Muscle layer of duodenum (tissue), 2 donors: ENCODE results near the gene KRTAP10-9.
"Not testable (repeated sequence)": the region's sequence is repeated elsewhere in the genome, so short reads cannot be mapped to it uniquely, and the experiment has no call there.

Source experiments
- H3K27ac ChIP-seq: one replicate; pipeline ENCODE4 v1.7.0; 2013; ENCODE audit warnings: mild to moderate bottlenecking, low read length
- H3K27me3 ChIP-seq: one replicate; pipeline ENCODE4 v1.7.0; 2013; ENCODE audit warnings: low read depth, mild to moderate bottlenecking, control low read depth, low read length
- H3K36me3 ChIP-seq, 2 donors: one replicate each; pipeline ENCODE4 v1.7.0; 2013; ENCODE audit warnings: low read length in 2 of 2, control low read depth in 1 of 2, mild to moderate bottlenecking in 1 of 2; ENCODE audit not compliant: insufficient read depth in 2 of 2, control insufficient read depth in 1 of 2
- H3K4me1 ChIP-seq, 2 donors: one replicate each; pipeline ENCODE4 v1.7.0; 2013; ENCODE audit warnings: low read length in 2 of 2, mild to moderate bottlenecking in 2 of 2, control low read depth in 1 of 2, moderate library complexity in 1 of 2; ENCODE audit not compliant: insufficient read depth in 2 of 2, control insufficient read depth in 1 of 2
- H3K4me3 ChIP-seq, 2 donors: one replicate each; pipeline ENCODE4 v1.7.0; 2013; ENCODE audit warnings: low read length in 2 of 2, low read depth in 1 of 2, mild to moderate bottlenecking in 1 of 2
- H3K9me3 ChIP-seq, 2 donors: one replicate each; pipeline ENCODE4 v1.7.0; 2013; ENCODE audit warnings: low read length in 2 of 2, control low read depth in 1 of 2, mild to moderate bottlenecking in 1 of 2; ENCODE audit not compliant: control insufficient read depth in 1 of 2
- donor health status: healthy.

Gene KRTAP10-9

DNA sequence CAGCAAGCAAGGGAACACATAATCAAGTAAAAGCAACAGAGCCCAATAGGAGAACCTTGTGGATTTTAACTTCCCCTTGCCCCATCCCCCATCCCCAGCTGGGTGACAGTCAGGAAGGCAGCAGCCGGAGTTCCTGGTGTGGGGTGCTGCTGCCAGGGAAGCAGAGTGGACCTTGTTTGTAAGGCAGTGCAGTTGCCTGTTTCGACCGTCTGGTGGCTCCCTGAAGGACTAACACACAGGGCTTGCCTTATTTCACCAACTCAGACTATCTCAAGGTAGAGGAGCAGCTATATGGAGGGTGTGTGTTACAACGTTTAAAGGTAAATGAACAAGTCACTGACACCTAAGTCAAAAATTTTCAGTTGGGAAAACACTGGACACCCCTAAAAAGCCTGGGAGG lies 8.4 kb upstream of the KRTAP10-9 start:
- no peak overlapping the region for H3K4me3 ChIP-seq
- H3K4me1 ChIP-seq: no peaks in the 10 kb centered on the region
- peaks cover 0 to 18% of the 10 kb centered on the region in 2 donors for H3K9me3 ChIP-seq
- H3K36me3 ChIP-seq: no peaks in the 10 kb centered on the region
- no peak overlapping the region for H3K27ac ChIP-seq
- H3K27me3 ChIP-seq: no peaks in the 10 kb centered on the region

DNA sequence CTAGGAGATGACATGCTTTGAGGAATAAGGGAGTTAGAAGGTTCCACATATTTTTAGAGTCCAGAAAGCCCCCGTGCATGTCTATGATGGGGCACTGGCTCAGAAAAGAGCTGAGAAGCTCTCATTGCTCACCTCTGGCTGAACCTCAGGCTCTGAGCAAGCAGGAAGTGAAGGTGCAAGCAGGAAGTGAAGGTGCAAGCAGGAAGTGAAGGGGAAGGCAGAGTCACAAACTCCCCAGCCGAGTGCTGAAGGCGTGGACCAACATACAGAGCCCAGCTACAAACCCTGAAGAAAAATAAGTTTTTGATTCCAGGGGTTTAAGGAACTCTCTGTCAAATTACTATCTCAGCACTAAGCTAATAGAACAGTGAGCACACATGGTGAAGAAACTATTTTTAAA lies 8.0 kb upstream of the KRTAP10-9 start:
- Histone ChIP-seq H3K4me1 (no peaks in the 10 kb centered on the region), H3K27ac (no peak overlapping the region), H3K4me3 (no peak overlapping the region), H3K27me3 (no peaks in the 10 kb centered on the region), H3K36me3 (no peaks in the 10 kb centered on the region), H3K9me3 (peaks cover 3 to 21% of the 10 kb centered on the region in 2 donors)

DNA sequence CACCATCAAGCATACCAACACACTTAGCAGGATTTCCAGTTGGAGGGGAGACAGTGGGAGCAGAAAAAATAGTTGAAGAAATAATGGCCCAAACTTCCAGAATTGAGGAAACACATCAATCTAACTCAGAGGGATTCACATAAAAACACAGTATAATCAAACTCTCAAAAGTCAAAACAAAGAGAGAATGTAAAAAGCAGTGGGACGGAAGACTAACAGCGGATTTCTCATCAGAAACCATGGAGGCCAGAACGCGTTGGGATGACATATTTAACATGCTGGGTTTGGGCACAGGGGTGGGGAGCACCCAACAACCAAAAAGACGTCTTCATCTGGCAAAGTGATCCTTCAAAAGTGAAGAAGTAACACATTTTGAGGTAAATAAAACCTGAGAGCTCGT lies 7.0 kb upstream of the KRTAP10-9 start:
- Histone ChIP-seq H3K27me3 (no peaks in the 10 kb centered on the region), H3K9me3 (peaks cover 10 to 31% of the 10 kb centered on the region in 2 donors), H3K36me3 (no peaks in the 10 kb centered on the region), H3K4me1 (no peaks in the 10 kb centered on the region), H3K27ac (no peak overlapping the region), H3K4me3 (no peak overlapping the region)

DNA sequence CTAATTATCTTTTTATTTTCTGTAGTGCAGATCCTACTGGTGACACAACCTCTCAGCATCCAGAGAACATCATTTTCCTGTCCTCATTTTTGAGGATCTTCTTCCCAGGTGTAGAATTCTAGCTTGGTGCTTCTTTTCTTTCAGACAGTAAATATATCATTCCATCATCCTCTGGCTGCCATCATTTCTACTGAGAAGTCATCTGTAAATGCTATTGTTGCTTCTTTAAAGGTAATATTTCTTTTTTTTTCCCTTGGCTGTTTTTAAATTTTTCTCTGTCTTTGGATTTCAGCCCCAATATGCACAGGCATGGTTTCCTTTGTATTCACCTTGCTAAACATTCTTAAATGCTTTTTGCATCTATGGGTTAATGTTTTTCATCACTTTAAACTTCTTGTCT lies 3.3 kb upstream of the KRTAP10-9 start:
- no peak overlapping the region for H3K27ac ChIP-seq
- no peaks in the 10 kb centered on the region for H3K4me1 ChIP-seq
- H3K36me3 ChIP-seq: no peaks in the 10 kb centered on the region
- H3K27me3 ChIP-seq: no peaks in the 10 kb centered on the region
- peaks cover 10 to 34% of the 10 kb centered on the region in 2 donors for H3K9me3 ChIP-seq
- no peak overlapping the region for H3K4me3 ChIP-seq

DNA sequence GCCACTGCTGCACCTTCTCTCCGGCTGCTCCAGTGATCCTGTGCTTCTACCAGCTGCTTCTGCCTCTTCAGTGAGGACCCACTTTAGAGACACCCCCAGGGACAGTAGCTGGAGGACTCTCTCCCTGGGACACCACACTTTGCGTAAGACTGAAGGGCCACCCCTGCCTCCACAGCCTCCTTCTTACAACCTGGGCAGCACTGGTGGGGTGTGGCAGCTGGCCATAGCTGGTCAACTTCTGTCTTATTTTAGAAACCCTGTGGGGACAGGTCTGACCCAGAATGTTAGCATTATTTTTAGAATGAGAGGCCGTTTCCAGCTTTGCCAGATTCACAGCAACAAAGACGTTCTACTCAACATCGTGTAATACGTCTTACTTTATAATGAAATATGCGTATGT lies 1.1 kb upstream of the KRTAP10-9 start:
- no peaks in the 10 kb centered on the region for H3K36me3 ChIP-seq
- no peak overlapping the region for H3K4me3 ChIP-seq
- peaks cover 12 to 32% of the 10 kb centered on the region in 2 donors for H3K9me3 ChIP-seq
- H3K4me1 ChIP-seq: no peaks in the 10 kb centered on the region
- no peak overlapping the region for H3K27ac ChIP-seq
- no peaks in the 10 kb centered on the region for H3K27me3 ChIP-seq

DNA sequence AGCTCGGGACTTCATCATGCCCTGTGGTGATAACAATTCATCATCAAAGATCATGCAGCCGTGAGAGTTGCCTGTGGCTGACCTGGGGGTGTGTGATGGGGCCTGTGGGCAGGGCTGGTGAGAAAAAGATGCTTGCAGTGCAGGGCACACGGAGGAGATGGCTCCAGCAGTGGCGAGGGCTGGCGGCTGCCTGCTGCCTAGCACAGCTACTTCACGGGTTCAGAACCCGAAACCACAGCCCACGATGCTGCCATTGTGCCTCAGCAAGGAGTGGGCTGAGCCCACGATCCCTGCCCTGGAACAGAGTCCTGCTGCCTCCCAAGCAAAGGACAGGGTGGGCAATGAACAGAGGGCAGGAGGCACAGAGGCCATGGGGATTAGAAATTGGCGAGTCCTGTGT lies 631 bp upstream of the KRTAP10-9 start:
- H3K4me3 ChIP-seq: no peak overlapping the region
- H3K27ac ChIP-seq: no peak overlapping the region
- peaks cover 13 to 35% of the 10 kb centered on the region in 2 donors for H3K9me3 ChIP-seq
- H3K4me1 ChIP-seq: no peaks in the 10 kb centered on the region
- H3K27me3 ChIP-seq: no peaks in the 10 kb centered on the region
- H3K36me3 ChIP-seq: no peaks in the 10 kb centered on the region

DNA sequence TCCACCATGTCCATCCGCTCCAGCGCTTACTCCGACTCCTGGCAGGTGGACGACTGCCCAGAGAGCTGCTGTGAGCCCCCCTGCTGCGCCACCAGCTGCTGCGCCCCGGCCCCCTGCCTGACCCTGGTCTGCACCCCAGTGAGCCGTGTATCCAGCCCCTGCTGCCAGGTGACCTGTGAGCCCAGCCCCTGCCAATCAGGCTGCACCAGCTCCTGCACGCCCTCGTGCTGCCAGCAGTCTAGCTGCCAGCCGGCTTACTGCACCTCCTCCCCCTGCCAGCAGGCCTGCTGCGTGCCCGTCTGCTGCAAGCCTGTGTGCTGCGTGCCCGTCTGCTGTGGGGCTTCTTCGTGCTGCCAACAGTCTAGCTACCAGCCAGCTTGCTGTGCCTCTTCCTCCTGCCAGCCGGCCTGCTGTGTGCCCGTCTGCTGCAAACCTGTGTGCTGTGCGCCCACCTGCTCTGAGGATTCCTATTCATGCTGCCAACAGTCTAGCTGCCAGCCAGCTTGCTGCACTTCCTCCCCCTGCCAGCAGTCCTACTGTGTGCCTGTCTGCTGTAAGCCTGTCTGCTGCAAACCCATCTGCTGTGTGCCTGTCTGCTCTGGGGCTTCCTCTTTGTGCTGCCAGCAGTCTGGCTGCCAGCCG lies 409 bp downstream of the KRTAP10-9 start:
- H3K36me3 ChIP-seq, H3K4me3 ChIP-seq, H3K27me3 ChIP-seq, H3K27ac ChIP-seq, H3K4me1 ChIP-seq: not testable (repeated sequence)
- peaks cover 16 to 43% of the 10 kb centered on the region in 2 donors for H3K9me3 ChIP-seq

DNA sequence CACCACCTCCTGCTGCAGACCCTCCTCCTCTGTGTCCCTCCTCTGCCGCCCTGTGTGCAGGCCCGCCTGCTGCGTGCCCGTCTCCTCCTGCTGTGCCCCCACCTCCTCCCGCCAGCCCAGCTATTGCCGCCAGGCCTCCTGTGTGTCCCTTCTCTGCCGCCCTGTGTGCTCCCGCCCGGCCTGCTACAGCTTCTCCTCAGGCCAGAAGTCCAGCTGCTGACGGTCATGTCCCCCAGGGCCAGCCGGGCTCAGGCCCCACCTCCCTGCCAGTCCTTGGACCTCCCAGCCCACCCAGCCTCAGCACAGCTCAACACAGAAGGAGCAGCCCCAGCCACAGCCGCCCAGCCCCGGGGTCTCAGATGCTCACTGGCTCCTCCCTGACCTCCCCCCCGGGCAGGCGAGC lies 939 bp downstream of the KRTAP10-9 start:
- not testable (repeated sequence) for H3K27me3 ChIP-seq, H3K36me3 ChIP-seq, H3K27ac ChIP-seq, H3K4me3 ChIP-seq, H3K4me1 ChIP-seq
- peaks cover 17 to 41% of the 10 kb centered on the region in 2 donors for H3K9me3 ChIP-seq

DNA sequence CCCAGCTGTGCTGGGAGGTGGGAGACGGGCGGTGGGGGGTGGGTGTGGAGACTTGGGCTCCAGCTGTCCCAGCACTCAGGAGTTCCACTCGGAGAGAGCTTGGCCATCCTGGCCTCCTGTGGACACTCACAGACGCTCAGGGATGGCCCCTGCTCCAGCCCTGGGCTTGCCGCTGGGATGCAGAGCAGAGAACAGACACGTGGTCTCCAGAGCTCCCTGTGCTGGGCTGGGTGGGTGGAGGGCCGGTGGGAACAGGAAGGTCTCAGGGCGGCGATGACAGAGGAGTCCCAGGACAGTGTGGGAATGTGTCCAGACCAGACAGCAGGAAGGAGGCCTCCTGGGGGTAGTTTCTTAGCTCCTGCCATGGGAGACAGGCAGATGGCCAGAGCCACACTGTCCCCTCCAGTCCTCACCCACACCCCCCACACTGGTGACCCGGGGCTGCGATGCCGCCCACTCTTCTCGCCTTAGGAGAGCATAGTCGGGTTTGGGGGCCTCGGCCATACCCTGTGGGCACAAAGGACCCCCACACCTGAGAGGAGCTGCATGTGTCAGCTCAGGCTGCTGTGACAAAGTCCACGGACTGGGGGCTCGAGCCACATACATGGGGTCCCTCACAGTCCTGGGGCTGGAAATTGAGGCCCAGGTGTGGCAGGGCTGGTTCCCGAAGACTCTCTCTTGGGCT lies 2.0 kb downstream of the KRTAP10-9 start:
- Histone ChIP-seq H3K27me3 (no peaks in the 10 kb centered on the region), H3K36me3 (no peaks in the 10 kb centered on the region), H3K4me3 (no peak overlapping the region), H3K27ac (no peak overlapping the region), H3K4me1 (no peaks in the 10 kb centered on the region), H3K9me3 (peaks cover 14 to 32% of the 10 kb centered on the region in 2 donors)

DNA sequence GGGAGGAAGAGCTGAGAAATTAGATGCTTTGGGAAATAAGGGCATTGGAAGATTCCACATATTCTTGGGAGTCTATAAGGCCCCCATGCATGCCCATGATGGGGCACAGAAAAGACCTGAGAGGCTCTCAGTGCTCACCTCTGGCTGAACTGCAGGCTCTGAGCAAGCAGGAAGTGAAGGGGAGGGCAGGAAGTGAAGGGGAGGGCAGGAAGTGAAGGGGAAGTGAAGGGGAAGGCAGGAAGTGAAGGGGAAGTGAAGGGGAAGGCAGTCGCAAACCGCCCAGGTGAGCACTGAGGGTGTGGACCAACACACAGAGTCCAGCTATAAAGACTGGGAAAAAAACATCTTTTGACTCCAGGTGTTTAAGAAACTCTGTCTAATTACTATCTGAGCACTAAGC lies 3.5 kb downstream of the KRTAP10-9 start:
- H3K27ac ChIP-seq: no peak overlapping the region
- H3K9me3 ChIP-seq: peaks cover 7 to 19% of the 10 kb centered on the region in 2 donors
- no peaks in the 10 kb centered on the region for H3K27me3 ChIP-seq
- peak overlapping the region in 1 of 2 donors; percentile 22 for H3K4me3 ChIP-seq
- H3K4me1 ChIP-seq: no peaks in the 10 kb centered on the region
- no peaks in the 10 kb centered on the region for H3K36me3 ChIP-seq

DNA sequence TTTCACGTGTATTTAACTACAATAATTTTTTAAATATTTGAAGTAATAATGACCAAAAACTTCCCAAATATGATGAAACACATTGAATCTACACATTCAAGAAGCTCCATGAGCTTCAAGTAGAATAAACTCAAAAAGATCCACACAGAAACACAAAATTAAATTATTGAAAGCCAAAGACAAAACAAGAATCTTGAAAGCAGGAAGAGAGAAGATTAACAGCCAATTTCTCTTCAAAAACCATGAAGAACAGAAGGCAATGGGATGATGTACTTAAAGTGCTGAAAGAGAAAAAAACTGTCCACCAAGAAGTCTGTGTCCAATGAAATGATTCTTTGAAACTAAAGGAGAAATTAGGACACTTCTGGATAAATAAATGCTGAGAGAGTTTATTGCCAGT lies 5.2 kb downstream of the KRTAP10-9 start:
- Histone ChIP-seq H3K27ac (no peak overlapping the region), H3K4me3 (no peak overlapping the region), H3K4me1 (no peaks in the 10 kb centered on the region), H3K36me3 (no peaks in the 10 kb centered on the region), H3K9me3 (peaks cover 7 to 19% of the 10 kb centered on the region in 2 donors), H3K27me3 (no peaks in the 10 kb centered on the region)
